ENCODE measurements around the gene UBE2B. TPM values are rescaled to one million over a fixed set of nuclear protein-coding genes. Genes with fewer than 3 reads are reported as not detected.

The UBE2B gene
- total and polyA plus RNA-seq, 5 donors = 153 to 260 (median 183) TPM

DNA sequence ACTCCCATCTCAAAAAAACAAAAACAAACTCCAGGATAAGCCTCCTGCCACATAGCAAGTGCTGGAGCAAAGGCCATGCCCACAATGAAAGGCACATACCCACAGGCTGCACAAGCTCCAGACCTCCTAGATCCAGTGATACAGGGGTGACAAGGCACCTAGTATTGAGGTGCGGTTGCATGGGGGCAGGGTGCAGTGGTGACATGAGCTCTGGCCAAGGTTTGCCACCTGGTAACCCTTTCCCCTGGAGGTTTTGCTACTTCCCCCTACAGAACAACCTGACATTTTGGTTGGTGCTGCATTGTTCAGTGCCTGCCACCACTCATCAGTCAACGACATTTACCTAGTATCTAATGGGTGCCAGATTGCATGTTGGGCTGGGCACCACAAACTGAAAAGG lies 25.8 kb downstream of the UBE2B start:
- intact Hi-C loops (cut with DNase I) = no loop called here
- Histone ChIP-seq H3K4me3 (ENCODE audit: low read length) (no peak overlapping the region), H3K9me3 (ENCODE audit: control insufficient read depth, low read length) (no peaks in the 10 kb centered on the region), H3K27me3 (ENCODE audit: control insufficient read depth, insufficient read depth) (no peaks in the 10 kb centered on the region), H3K27ac (ENCODE audit: low read length) (no peak overlapping the region), H3K4me1 (ENCODE audit: control insufficient read depth, insufficient read depth, low read length) (no peaks in the 10 kb centered on the region)
- ATAC-seq (peak in 1 of 2 donors; percentile 27), DNase-seq (no peak)
- WGBS = 88% methylated on average over 2 of the region's 2 CpGs

GRCh38 chr5:134398609-134399155 lies 27.3 kb downstream of the UBE2B start:
- no peaks in the 10 kb centered on the region for H3K27me3 ChIP-seq (ENCODE audit: control insufficient read depth, insufficient read depth)
- H3K27ac ChIP-seq (ENCODE audit: low read length) = no peak overlapping the region
- WGBS = 68% methylated on average over 2 of the region's 2 CpGs
- H3K4me1 ChIP-seq (ENCODE audit: control insufficient read depth, insufficient read depth, low read length) = no peaks in the 10 kb centered on the region
- H3K4me3 ChIP-seq (ENCODE audit: low read length) = no peak overlapping the region
- intact Hi-C loops (cut with DNase I) = no loop called here
- H3K9me3 ChIP-seq (ENCODE audit: control insufficient read depth, low read length) = no peaks in the 10 kb centered on the region
- peak; percentile 39 to 64 for ATAC-seq
- no peak for DNase-seq

DNA sequence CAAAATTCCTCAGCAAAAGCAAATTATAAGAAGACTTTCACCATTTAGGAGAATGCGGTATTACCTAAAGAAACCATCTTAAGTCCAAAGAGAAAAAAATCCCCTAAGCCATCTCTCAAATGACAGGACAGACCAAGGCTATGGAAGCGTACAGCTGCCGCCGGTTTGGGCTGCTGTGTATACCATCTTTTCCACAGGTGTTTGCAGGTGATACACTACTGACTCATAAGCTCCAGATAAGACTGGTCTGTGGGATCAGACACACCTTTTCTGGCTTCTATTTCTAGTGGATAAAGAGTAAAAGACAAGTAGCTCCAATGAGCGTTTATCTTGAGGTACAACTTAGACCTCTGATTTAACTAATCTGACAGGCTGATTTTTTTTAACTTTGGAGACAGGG lies 32.6 kb downstream of the UBE2B start:
- 95% methylated on average over 5 of the region's 5 CpGs for WGBS
- H3K27me3 ChIP-seq (ENCODE audit: control insufficient read depth, insufficient read depth) = no peaks in the 10 kb centered on the region
- H3K9me3 ChIP-seq (ENCODE audit: control insufficient read depth, low read length) = no peaks in the 10 kb centered on the region
- intact Hi-C loops (cut with DNase I) = no loop called here
- H3K4me3 ChIP-seq (ENCODE audit: low read length) = no peak overlapping the region
- no peak overlapping the region for H3K27ac ChIP-seq (ENCODE audit: low read length)
- DNase-seq (no peak), ATAC-seq (no peak)
- no peaks in the 10 kb centered on the region for H3K4me1 ChIP-seq (ENCODE audit: control insufficient read depth, insufficient read depth, low read length)

GRCh38 chr5:134406390-134406789 lies 35.0 kb downstream of the UBE2B start:
- Histone ChIP-seq H3K27ac (ENCODE audit: low read length) (no peak overlapping the region), H3K9me3 (ENCODE audit: control insufficient read depth, low read length) (no peaks in the 10 kb centered on the region), H3K4me3 (ENCODE audit: low read length) (no peak overlapping the region), H3K27me3 (ENCODE audit: control insufficient read depth, insufficient read depth) (no peaks in the 10 kb centered on the region), H3K4me1 (ENCODE audit: control insufficient read depth, insufficient read depth, low read length) (peaks cover 2% of the 10 kb centered on the region)
- ATAC-seq = no peak
- intact Hi-C loops (cut with DNase I) = no loop called here
- no peak for DNase-seq
- WGBS = 79% methylated on average over 1 of the region's 1 CpG

GRCh38 chr5:134409321-134409720 lies 38.0 kb downstream of the UBE2B start:
- Histone ChIP-seq H3K4me3 (ENCODE audit: low read length) (no peak overlapping the region), H3K27me3 (ENCODE audit: control insufficient read depth, insufficient read depth) (no peaks in the 10 kb centered on the region), H3K9me3 (ENCODE audit: control insufficient read depth, low read length) (no peaks in the 10 kb centered on the region), H3K4me1 (ENCODE audit: control insufficient read depth, insufficient read depth, low read length) (peaks cover 2% of the 10 kb centered on the region), H3K27ac (ENCODE audit: low read length) (no peak overlapping the region)
- 72% methylated on average over 6 of the region's 6 CpGs for WGBS
- intact Hi-C loops (cut with DNase I) = no loop called here
- DNase-seq = no peak
- ATAC-seq = no peak

- Histone ChIP-seq H3K27ac (ENCODE audit: low read length) (no peak overlapping the region), H3K27me3 (ENCODE audit: control insufficient read depth, insufficient read depth) (no peaks in the 10 kb centered on the region), H3K4me1 (ENCODE audit: control insufficient read depth, insufficient read depth, low read length) (peaks cover 2% of the 10 kb centered on the region), H3K9me3 (ENCODE audit: control insufficient read depth, low read length) (no peaks in the 10 kb centered on the region), H3K4me3 (ENCODE audit: low read length) (peak overlapping the region; percentile 81)
- no peak for DNase-seq
- intact Hi-C loops (cut with DNase I) = loop anchor here in 2 of 4 donors (5.0 to 10.0 kb wide), 4 partner anchors 56 to 171 kb away; partner anchors contain the start of gene JADE2 (in 2 of the 2)
- WGBS = 61% methylated on average over 4 of the region's 4 CpGs
- no peak for ATAC-seq
These were observed 39.5 kb downstream of the UBE2B start for GRCh38 chr5:134410822-134411221.

GRCh38 chr5:134411228-134411545 lies 39.8 kb downstream of the UBE2B start:
- DNase-seq (no peak), ATAC-seq (no peak)
- H3K4me1 ChIP-seq (ENCODE audit: control insufficient read depth, insufficient read depth, low read length) = peaks cover 2% of the 10 kb centered on the region
- peak overlapping the region; percentile 3 for H3K27ac ChIP-seq (ENCODE audit: low read length)
- H3K27me3 ChIP-seq (ENCODE audit: control insufficient read depth, insufficient read depth) = no peaks in the 10 kb centered on the region
- WGBS = 8% methylated on average over 9 of the region's 9 CpGs
- intact Hi-C loops (cut with DNase I) = loop anchor here in 2 of 4 donors (5.0 to 10.0 kb wide), 4 partner anchors 56 to 171 kb away; partner anchors contain the start of gene JADE2 (in 2 of the 2)
- H3K4me3 ChIP-seq (ENCODE audit: low read length) = peak overlapping the region; percentile 81
- no peaks in the 10 kb centered on the region for H3K9me3 ChIP-seq (ENCODE audit: control insufficient read depth, low read length)

DNA sequence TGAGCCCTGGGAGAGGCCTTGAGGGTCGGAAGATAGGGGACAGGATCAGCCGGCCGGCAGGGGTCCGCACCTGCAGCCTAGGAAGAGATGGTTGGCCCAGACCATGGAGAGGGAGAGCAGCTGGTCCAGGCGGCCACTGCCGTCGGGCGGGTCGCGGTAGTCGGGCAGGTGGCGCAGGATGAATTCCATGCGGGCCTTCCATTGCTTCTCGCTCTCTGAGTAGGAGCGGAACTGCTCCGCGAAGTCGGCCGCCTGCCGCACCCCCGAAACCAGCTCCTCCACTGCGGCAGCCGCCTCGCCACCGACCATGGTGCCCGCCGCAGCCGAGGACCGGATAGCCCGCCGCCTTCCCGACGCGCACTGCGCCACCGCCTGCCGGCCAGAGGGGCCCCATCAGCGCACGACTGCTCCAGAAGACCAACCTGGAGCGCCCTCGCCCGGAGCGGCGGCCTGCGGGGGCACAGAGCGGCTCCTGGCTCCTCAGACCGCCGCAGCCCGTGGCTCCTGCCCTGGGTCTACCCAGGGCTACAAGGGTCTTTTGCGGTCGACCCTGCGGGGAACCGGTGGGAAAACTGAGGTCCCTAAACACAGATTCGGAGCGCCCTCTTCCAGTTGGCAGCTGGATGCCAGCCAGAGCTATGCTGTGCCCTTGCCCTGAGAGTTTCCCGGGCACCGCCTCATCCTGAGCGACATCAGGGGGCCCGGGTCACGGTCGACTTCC lies 40.3 kb downstream of the UBE2B start, which contains the start of gene CDKN2AIPNL:
CDKN2AIPNL (minus strand) TSS at position 336 of the 721 bp plus-strand sequence; CDS start at position 309, 27 bp downstream.
- Histone ChIP-seq H3K27ac (ENCODE audit: low read length) (peak within 1 kb of the TSS; percentile 73), H3K4me3 (ENCODE audit: low read length) (peak within 1 kb of the TSS; percentile 81), H3K27me3 (ENCODE audit: control insufficient read depth, insufficient read depth) (no peaks in the 10 kb centered on the region), H3K4me1 (ENCODE audit: control insufficient read depth, insufficient read depth, low read length) (peaks cover 2% of the 10 kb centered on the region), H3K9me3 (ENCODE audit: control insufficient read depth, low read length) (no peaks in the 10 kb centered on the region)
- WGBS = under 1% methylated on average over 61 of the region's 61 CpGs
- peak; percentile 94 to 97 (median 97) for DNase-seq
- intact Hi-C loops (cut with DNase I) = loop anchor here in 3 of 4 donors (2.0 to 10.0 kb wide), 5 partner anchors 56 to 171 kb away; partner anchors contain the start of gene JADE2 (in 3 of the 3)
- ATAC-seq = peak; percentile 99

- WGBS = 56% methylated on average over 2 of the region's 2 CpGs
- intact Hi-C loops (cut with DNase I) = loop anchor here in 3 of 4 donors (2.0 to 10.0 kb wide), 5 partner anchors 54 to 169 kb away; partner anchors contain the start of gene JADE2 (in 3 of the 3)
- no peaks in the 10 kb centered on the region for H3K27me3 ChIP-seq (ENCODE audit: control insufficient read depth, insufficient read depth)
- DNase-seq (no peak), ATAC-seq (no peak)
- H3K4me3 ChIP-seq (ENCODE audit: low read length) = no peak overlapping the region
- no peaks in the 10 kb centered on the region for H3K9me3 ChIP-seq (ENCODE audit: control insufficient read depth, low read length)
- H3K27ac ChIP-seq (ENCODE audit: low read length) = peak overlapping the region; percentile 31
- peaks cover 2% of the 10 kb centered on the region for H3K4me1 ChIP-seq (ENCODE audit: control insufficient read depth, insufficient read depth, low read length)
These were observed 41.7 kb downstream of the UBE2B start for GRCh38 chr5:134413046-134413445.

DNA sequence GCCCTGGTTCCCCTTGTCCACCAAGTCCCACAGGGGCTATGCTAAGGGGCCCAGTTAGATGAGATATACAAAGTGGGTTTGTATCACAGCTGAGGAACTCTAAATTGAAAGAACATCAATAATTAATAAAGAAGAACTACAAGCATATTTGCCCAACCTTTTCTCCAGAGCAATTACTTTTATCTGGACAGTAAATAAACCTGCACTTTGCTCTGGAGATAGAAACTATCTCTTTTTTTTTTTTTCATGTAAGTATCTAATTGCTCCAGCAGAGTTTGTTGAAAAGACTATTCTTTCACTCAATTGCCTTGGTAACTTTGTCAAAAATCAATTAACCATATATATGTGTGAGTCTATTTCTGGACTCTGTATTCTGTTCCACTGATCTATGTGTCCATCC lies 46.3 kb downstream of the UBE2B start:
- intact Hi-C loops (cut with DNase I) = loop anchor here in 1 of 4 donors (10.0 kb wide), 1 partner anchor 107 kb away; the partner anchor contains the start of gene JADE2
- Histone ChIP-seq H3K4me3 (ENCODE audit: low read length) (no peak overlapping the region), H3K4me1 (ENCODE audit: control insufficient read depth, insufficient read depth, low read length) (no peaks in the 10 kb centered on the region), H3K9me3 (ENCODE audit: control insufficient read depth, low read length) (no peaks in the 10 kb centered on the region), H3K27ac (ENCODE audit: low read length) (no peak overlapping the region), H3K27me3 (ENCODE audit: control insufficient read depth, insufficient read depth) (no peaks in the 10 kb centered on the region)
- no peak for DNase-seq
- no peak for ATAC-seq

GRCh38 chr5:134418958-134419357 lies 47.6 kb downstream of the UBE2B start:
- H3K27ac ChIP-seq (ENCODE audit: low read length) = no peak overlapping the region
- DNase-seq (no peak), ATAC-seq (no peak)
- intact Hi-C loops (cut with DNase I) = loop anchor here in 1 of 4 donors (10.0 kb wide), 1 partner anchor 106 kb away; the partner anchor contains the start of gene JADE2
- no peaks in the 10 kb centered on the region for H3K9me3 ChIP-seq (ENCODE audit: control insufficient read depth, low read length)
- H3K4me1 ChIP-seq (ENCODE audit: control insufficient read depth, insufficient read depth, low read length) = no peaks in the 10 kb centered on the region
- 98% methylated on average over 3 of the region's 3 CpGs for WGBS
- no peak overlapping the region for H3K4me3 ChIP-seq (ENCODE audit: low read length)
- H3K27me3 ChIP-seq (ENCODE audit: control insufficient read depth, insufficient read depth) = no peaks in the 10 kb centered on the region

Data from right cardiac atrium (tissue), 5 donors.